HG03354 (cell line): ENCODE results near the gene ZNF76.

Experiments used
- ATAC-seq: cut with Tn5 transposase; IDR thresholded peaks from one replicate; pipeline ENCODE4 v1.9.1; 2021; ENCODE audit warnings: mild to moderate bottlenecking; ENCODE audit not compliant: unreplicated experiment, poor library complexity, severe bottlenecking

ZNF76 gene

DNA sequence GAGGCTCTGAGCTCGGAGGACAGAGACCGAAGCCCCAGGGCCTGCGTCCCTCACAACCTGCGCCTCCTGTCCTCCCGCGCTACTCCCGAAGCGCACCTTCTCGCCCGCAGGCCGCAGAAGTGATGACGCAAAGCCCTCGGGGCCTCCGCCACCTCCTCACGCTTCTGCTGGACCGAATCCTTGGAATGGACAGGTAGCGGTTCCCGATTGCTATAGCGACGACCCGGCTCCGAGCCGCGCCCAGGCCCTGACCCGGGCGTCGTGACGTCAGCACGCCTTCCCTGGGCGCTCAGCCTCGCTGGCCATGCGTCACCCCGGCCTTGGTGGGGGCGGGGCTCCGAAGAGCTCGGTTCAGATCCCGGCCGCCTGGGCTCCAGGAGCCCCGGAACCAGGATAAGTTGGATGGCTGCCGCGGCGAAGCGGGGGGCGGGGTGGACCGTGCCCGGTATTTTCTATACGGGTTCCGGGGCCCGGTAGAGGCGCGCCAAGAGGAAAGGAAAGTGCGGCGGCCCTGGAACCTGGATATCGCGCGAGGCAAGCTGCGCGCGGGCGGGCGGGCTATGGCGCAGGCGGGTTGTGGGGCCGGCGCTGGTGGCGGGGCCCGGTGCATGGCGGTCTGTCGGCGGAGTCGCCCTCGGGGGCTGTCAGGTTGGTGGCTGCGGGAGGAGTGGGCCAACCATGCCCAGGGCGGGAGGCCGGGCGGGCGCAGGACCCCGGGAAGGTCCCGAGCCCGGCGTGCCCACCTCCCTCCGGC is at the start of gene ZNF76:
ZNF76 (plus strand) TSS at position 542 of the 754 bp plus-strand sequence. CDS start 21,417 bp downstream, outside the sequence.
- peak; percentile 84 for ATAC-seq

DNA sequence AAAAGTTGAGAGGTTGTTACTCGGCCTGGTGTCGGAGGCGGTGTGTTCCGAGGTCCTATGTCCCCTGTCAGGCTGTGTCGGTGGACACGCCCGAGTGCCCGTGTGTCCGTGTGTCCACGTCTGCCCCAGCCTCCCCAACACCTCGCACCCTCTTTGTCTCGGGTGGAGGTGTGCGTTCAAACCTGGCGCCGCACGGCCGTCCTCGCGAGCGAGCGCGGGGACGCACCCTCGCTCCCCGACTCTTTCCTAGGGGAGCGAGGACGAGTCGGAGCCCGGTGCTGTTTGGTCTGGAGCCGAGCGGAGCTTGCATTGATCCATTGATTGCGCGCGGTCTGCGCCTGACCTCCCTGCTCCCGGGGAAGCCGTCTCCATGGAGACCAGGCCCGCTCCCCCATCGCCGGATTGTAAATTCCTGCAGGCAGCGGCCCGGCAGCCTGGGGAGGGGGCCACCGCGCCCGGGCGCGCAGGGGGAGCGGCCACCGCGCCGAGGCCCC is 46.2 kb upstream of the ZNF76 start:
- ATAC-seq = no peak

DNA sequence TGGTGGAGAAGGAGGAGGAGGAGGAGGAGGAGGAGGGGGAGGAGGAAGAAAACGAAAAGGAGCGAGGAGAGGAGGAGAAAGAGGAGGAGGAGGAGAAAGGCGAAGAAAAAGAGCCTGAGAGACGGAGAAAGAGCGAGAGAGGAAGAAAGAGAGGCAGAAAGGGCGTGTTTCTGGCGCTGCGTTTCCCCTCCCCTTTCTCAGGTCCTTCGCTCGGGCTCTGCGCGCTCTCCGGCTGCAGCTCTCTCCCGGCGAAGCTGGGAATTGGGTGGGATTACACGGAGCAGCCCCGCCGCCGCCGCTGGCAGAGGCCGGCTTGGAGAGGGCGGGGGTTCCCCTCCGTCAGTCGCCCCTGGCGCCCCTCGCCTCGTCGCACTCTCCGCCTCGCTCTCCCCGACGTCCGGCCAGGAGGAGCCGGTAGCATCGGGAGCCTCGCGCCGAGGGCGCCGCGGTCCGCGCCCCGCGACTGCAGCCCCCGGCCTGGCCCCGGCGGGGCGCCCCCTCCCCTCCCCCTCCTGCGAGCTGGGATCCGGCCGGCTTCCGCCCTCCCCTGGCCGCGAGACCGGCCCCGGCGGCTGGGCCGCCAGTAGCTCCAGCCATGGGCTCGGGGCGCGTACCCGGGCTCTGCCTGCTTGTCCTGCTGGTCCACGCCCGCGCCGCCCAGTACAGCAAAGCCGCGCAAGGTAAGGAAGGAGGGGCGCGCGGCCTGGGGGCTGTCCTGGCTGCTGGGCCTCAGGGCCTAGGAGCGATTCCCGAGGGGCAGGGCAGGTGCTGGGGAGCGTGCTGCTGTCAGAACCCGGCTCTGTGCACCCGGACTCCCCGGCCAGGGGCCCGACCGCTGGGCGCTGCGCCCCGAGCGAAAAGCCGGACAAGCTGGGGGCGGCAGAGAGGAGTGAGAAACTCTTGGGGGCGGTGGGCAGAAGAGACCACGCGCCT is 45.4 kb upstream of the ZNF76 start, which contains the start of gene SCUBE3:
SCUBE3 (plus strand) TSS at position 133 of the 933 bp plus-strand sequence; CDS start at position 596, 463 bp downstream.
- no peak for ATAC-seq

DNA sequence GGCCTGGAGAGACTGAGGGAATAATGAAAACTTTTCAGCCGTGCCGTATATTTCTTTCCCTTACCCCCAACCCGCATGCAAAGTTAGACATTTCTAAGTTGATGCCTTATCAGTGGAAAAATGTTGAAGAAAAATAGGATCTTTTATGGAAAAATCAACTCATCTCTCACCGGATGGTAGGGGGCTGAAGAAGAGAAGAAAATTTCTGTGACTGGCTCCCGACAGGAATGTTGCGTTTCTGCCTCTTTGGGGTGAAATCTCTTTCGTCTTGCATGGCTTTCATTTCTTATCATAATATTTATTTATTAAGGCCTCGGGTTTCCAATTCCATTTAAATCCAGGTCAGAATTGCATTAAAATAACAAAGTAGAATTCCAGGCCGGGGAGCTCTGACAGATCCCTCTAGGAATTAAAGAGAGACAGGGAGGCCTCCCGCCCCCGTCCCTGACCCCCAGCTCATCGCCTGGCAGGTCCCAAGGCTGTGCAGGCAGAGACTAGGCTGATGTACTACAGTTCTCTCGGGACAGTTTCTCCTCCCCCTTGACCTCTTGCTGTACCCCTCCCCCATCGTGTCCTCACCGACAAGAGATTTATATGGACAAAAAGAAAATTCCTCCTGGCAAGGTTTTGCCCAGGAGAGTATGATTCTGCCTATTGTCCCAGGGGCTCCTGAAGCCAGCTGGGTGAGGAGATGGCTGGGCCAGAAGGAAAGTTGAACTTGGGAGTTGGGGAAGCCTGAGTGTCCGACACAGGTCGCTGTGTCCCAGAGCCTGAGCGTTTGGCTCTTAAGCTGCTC is 44.5 kb upstream of the ZNF76 start:
- no peak for ATAC-seq

DNA sequence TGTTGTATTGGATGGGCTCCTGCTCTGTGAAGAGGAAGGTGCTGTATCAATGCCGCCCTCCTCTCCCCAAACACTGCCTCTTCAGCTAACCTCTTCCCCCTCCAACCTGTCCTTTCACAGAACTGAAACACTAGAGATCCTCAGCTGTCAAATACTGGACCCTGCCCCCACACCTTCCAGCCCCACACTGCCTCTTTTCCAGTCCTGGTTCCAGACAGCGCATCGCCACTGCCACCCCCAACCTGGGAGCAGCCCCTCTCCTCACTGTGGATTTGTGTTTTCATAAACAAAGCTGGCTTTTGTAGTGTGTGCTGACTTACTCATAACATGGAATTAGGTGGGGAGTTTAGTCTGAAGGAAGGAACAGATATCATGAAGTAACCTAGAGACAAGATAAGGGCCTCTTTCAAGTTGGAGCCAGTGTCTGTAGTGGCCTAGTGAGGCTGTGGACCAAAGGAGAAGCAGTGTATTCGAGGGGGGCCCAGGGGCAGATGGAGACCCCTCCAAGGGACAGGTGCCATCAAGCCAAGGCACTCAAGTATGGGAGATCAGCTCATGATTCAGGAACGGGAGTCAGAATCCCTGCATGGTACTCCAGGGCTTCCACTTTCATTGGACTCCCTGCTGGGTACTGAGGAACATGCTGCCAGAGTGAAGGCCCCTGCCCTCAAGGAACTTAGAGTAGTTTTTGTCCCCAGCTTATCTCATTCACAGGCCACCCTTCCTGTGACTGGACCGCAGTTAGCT is 43.7 kb upstream of the ZNF76 start:
- no peak for ATAC-seq

DNA sequence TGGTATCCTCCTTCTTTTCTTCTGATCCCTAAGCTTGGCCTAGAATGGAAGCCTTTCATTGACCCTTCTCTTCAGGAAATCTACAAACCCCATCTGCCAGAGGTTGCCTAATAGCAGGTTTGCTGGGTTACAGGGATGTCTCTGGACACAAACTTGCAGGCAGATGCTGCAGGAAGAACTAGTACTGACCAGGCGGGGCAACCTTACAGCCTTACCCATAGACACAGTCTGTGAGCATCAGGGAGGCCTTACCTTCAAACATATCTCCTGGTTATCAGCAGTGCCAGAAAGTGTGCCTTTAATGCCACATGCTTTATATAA is 43.2 kb upstream of the ZNF76 start:
- ATAC-seq = no peak

DNA sequence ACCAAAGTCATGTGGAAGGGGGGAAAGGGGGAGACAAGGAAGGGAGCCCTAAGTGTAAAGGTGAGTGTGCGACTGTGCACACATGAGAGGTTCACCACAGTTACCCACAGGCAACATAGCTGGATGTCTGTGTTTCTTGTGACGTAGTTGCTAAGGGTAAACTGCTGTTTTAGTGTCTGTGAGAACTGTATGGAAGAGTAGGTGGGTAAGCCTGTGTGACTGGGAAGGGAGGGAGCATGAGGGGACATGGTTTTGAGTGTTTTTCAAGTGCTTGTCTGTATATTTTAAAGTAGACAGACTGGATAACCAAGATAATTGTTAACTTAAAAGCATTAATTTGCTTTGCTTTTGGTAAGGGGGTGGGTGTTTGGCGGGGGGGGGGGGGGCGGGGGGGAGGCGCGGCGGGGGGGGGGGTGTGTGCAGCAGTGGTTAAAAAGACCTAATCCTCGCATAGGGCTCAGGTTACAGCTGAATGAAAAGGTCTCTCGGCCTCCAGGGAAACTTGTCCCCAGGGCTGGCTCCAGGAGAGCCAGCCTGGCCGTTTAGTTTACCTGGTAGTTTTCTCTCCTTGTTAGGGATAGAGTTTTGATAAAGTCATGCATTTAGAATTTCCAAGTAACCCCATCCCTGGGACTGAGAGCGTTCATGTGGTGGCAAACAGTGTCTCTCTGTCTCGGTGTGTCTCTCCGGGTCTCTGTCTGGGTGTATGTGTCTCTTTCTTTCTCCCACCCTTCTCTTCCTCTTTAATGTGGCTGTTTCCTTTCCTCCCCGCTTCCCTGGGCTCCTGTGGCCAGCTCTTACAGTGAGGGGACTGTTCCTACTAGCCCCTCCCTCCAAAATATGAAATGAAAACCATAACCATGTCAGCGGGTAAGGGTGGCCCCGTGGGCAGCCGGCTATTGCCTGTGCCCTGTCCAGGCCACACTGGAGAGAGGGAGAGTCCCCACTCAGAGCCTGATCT is 42.4 kb upstream of the ZNF76 start:
- no peak for ATAC-seq

DNA sequence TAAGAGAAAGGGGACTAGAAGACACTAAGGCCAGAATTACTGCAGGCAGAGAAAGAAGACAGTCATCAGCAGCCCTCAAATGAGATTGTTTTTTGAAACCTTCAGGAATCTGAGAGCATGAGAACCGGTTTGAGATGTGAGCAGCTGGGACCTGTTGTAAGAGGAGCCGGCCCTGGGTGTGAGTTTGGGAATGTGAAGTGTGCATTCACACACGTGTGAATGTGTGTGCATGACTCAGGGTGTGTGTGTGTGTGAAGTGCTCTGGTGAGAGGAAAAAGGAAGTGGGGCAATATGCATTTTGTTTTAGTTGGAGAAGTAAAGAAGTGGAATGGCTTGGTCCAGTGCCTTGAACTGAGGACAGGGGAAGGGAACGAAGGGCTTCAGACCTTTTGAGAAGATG is 41.5 kb upstream of the ZNF76 start:
- ATAC-seq = no peak

DNA sequence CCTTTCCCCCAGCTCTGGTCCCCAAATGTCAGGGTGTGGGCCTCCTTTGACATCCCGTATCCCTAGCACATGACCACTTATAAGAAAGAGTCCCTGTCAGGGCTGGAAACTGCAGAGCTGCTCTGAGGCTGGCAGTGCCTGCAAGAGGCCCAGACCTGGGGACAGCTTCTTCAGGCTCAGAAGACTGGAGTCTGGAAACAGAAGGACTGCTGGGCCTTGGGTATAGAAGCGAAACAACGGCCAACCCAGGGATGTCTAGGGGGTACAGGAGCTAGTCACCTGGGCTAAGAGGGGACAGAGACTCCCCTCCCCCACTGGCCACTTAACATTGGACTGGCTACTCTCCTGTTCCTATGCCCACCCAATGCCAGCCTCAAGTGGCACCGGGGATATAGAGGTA is 41.1 kb upstream of the ZNF76 start:
- ATAC-seq = no peak

DNA sequence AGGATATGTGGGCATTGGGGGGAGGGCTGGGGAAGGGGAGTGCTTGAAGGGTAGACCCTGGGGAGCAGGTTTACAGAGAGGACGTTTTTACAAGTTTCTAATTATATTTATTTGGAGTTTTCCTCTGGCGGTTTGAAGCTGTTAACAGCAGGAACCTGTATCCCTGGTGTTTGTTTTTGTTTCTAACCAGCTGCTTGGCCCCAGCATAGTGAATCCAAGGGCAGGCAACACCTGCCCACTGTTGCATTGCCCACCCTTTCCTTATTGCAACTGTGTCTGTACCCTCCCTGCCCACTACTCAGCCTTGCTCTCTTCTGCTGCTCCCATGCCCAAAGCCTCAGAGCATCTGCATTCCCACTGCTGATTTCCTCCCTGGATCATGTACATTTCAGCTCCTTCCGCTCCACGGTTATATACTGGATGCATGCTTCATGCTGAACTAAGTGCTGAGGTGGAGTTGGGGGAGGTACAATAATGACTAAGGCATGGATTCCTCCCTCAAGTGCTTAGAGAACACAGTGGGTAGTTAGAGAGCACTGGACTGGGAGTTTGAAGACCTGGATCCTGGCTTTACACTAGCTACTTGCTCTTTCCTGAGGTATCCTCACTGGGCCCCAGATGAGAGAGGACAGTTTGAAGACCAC is 39.7 kb upstream of the ZNF76 start:
- no peak for ATAC-seq

DNA sequence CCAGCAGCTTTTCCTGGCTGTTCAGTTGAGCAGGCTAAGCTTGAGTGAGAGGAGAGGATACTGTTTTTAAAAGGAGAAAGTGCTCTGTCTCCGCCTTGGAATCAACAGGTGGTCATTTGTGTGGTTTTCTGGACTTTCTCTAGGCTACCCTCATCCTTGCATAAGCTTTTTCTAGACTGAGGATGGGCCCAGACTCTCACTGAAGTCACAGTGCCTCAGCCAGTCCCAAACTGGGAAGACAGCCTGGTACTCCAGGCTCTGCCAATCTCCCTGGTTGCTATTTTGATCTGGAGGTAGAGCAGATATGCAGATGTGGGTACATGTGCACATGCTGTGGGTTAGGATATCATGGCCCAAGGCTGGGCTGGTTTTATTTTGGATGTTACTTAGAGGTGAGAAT is 38.8 kb upstream of the ZNF76 start:
- no peak for ATAC-seq

DNA sequence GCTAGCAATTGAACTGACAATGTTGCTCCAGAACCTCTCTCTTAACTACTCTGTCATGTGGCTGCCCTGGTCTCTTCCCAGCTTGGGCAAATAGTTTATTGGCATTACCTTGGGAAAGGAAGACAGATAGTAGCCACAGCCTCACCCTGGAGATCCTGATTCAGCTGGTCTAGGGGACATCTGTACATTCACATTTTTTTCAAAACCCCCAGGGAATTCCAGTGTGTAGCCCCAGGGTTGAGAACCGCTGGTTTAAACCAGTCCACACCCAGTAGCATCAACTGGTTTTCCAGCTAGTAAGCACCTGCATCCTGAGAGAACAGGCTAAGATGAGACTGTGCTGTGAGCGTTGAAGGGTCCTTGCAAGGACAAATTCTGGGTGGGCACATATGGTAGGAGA is 36.1 kb upstream of the ZNF76 start:
- ATAC-seq = no peak

DNA sequence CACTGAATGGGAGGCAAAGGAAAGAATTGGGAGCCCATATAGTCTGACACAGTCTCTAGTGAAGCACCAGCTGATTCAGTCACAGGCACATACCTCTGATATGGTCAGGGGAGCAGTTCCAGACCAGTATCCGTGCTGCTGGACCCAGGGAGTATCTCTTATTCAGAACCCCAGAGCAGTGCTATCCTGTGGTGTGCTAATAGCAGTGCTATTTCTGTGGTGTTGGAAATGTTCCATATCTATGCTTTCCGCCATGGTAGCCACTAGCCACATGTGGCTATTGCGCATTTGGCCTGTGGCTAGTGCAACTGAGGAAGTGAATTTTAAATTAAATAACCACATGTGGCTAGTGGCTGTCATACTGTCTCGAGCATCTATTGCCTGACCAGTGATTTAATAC is 34.8 kb upstream of the ZNF76 start:
- no peak for ATAC-seq

DNA sequence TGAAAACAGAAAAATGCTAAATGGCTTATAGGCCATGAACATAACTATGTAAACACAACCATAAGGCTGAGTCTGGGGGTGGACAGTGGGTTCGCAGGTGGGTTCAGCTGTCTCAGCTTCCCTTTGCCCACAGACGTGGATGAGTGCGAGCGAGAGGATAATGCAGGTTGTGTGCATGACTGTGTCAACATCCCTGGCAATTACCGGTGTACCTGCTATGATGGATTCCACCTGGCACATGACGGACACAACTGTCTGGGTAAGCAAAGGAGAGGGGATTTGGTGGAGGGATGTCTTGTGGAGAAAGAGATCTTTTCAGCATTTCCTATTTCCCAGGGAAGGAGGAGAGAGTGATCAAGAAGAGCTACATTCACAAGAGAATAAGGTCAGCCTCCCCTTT is 31.1 kb upstream of the ZNF76 start:
- ATAC-seq = no peak

DNA sequence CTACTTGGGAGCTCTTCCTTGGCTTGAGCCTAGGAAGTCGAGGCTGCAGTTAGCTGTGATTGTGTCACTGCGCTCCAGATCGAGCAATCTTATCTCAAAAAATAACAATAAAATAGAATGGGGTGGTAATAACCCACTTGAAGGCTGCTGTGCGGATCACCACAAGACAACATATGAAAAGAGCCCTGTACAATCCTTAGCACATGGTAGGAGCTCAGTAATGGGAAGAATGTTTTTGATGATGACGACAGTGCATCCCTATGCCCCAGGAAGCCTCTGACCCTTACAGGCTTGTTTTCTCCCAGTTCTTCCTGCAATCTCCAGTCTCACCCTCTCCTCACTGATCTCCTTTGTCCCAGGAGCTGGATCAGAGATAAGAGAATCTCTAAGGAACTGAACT is 30.2 kb upstream of the ZNF76 start:
- ATAC-seq = no peak

DNA sequence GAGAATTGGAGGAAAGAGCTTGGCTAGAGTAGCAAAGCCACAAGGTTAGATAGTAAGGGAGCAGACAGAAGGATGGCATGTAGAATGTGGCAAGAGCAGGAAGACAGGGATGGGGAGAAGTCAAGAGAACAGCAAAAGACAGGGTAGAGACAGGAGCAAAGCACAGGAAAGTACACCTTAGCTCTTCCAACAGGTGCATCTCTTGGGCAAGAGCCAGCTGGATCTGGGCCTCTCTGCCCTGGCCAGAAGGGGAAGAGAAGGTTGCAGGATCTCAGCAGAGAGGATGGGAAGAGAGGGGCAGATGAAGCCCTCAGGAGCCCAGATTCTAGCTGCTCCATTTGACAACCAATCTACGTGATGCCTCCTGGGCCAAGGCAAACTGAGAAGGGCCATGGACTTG is 29.0 kb upstream of the ZNF76 start:
- no peak for ATAC-seq

DNA sequence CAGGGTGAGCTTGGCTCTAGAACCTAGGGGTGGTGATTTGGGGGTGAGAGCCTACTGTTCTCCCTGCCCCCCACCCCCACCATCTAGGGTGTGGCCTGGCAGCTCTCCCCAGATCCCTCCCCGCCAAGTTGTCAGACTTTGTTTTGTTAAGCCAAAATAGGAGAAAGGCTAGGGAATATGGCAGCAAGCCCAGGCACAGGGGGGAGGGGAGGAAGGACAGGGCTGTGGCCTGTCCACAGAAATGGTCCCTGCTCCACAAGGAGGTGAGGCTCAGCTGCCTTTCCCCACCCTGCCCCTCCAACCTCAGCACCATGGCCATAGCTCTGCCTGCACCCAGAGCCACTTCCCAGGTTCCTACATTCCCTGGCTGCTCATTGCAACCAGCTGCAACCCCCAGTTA is 28.6 kb upstream of the ZNF76 start:
- ATAC-seq = no peak

DNA sequence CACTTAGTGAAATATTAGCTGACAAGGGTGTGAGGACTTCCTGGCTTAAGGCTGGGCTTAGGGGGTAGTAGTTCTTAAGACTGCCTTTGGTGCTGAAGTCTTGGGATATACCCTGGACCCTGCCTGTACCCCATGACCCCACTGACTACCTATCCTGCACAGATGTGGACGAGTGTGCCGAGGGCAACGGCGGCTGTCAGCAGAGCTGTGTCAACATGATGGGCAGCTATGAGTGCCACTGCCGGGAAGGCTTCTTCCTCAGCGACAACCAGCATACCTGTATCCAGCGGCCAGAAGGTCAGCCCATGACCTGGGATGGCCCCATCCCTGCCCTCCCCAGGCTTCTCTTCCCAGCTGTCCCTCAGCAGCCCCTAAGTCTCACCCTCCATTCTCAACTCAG is 28.0 kb upstream of the ZNF76 start:
- ATAC-seq = no peak
